ENCODE results near the gene ENDOG. TPM values are rescaled to one million over a fixed set of nuclear protein-coding genes. Genes with fewer than 3 reads are reported as not detected.
"Not testable (repeated sequence)": the region's sequence is repeated elsewhere in the genome, so short reads cannot be mapped to it uniquely, and the experiment has no call there.

ENDOG gene
- total RNA-seq, 3 donors from 2014 or later (not counting 1 experiment from before 2014, with no cell fraction given): 6.7 to 12.5 (median 8.3) TPM

- H3K36me3 Mint-ChIP-seq: no peaks in the 10 kb centered on the region
- 80% methylated on average over 1 of the region's 1 CpG for WGBS (ENCODE audit: insufficient coverage)
- H3K36me3 ChIP-seq (ENCODE audit: control insufficient read depth, insufficient read depth, low read length): no peaks in the 10 kb centered on the region
- no peak overlapping the region for H3K4me3 ChIP-seq (ENCODE audit: low read length)
- TF ChIP-seq CTCF (IDR thresholded peaks at IDR 0.05): no peak
- H3K9me3 Mint-ChIP-seq: no peaks in the 10 kb centered on the region
- no peaks in the 10 kb centered on the region for H3K4me1 ChIP-seq (ENCODE audit: control insufficient read depth, insufficient read depth, low read length)
- no peaks in the 10 kb centered on the region for H3K27me3 Mint-ChIP-seq (ENCODE audit: low read depth in 2 of 2)
- H3K27ac ChIP-seq (ENCODE audit: low read length): no peak overlapping the region
- intact Hi-C loops (cut with micrococcal nuclease): no loop called here
- H3K27ac Mint-ChIP-seq: no peak overlapping the region
- H3K9me3 ChIP-seq (ENCODE audit: control insufficient read depth, insufficient read depth, low read length): no peaks in the 10 kb centered on the region
- no peaks in the 10 kb centered on the region for H3K27me3 ChIP-seq (ENCODE audit: control insufficient read depth, insufficient read depth, low read length)
- no peaks in the 10 kb centered on the region for H3K4me1 Mint-ChIP-seq
- ATAC-seq: no peak
- DNase-seq: no peak
- no peak overlapping the region for H3K4me3 Mint-ChIP-seq
Measured at GRCh38 chr9:128840524-128840923, 22.2 kb downstream of the ENDOG start.

- Mint-ChIP-seq H3K4me1 (no peaks in the 10 kb centered on the region), H3K9me3 (no peaks in the 10 kb centered on the region), H3K4me3 (no peak overlapping the region), H3K27ac (no peak overlapping the region), H3K36me3 (no peaks in the 10 kb centered on the region), H3K27me3 (ENCODE audit: low read depth in 2 of 2) (no peaks in the 10 kb centered on the region)
- DNase-seq (no peak), ATAC-seq (no peak)
- no peak for TF ChIP-seq CTCF (IDR thresholded peaks at IDR 0.05)
- no peaks in the 10 kb centered on the region for H3K36me3 ChIP-seq (ENCODE audit: control insufficient read depth, insufficient read depth, low read length)
- no peaks in the 10 kb centered on the region for H3K9me3 ChIP-seq (ENCODE audit: control insufficient read depth, insufficient read depth, low read length)
- WGBS (ENCODE audit: insufficient coverage): 96% methylated on average over 11 of the region's 12 CpGs
- no peaks in the 10 kb centered on the region for H3K4me1 ChIP-seq (ENCODE audit: control insufficient read depth, insufficient read depth, low read length)
- no peak overlapping the region for H3K27ac ChIP-seq (ENCODE audit: low read length)
- intact Hi-C loops (cut with micrococcal nuclease): no loop called here
- no peaks in the 10 kb centered on the region for H3K27me3 ChIP-seq (ENCODE audit: control insufficient read depth, insufficient read depth, low read length)
- no peak overlapping the region for H3K4me3 ChIP-seq (ENCODE audit: low read length)
Measured at GRCh38 chr9:128841694-128842492, 23.6 kb downstream of the ENDOG start.

- H3K4me1 ChIP-seq (ENCODE audit: control insufficient read depth, insufficient read depth, low read length); H3K27ac ChIP-seq (ENCODE audit: low read length); H3K9me3 ChIP-seq (ENCODE audit: control insufficient read depth, insufficient read depth, low read length); H3K27me3 ChIP-seq (ENCODE audit: control insufficient read depth, insufficient read depth, low read length); H3K36me3 Mint-ChIP-seq; H3K4me3 Mint-ChIP-seq; H3K4me1 Mint-ChIP-seq; intact Hi-C loops (cut with micrococcal nuclease); H3K36me3 ChIP-seq (ENCODE audit: control insufficient read depth, insufficient read depth, low read length); H3K27me3 Mint-ChIP-seq (ENCODE audit: low read depth in 2 of 2); H3K9me3 Mint-ChIP-seq; H3K27ac Mint-ChIP-seq; H3K4me3 ChIP-seq (ENCODE audit: low read length); ATAC-seq; DNase-seq: not testable (repeated sequence)
- 98% methylated on average over 7 of the region's 7 CpGs for WGBS (ENCODE audit: insufficient coverage)
Measured at GRCh38 chr9:128843171-128843570, 24.9 kb downstream of the ENDOG start.

GRCh38 chr9:128845186-128845931 lies 27.1 kb downstream of the ENDOG start:
- ATAC-seq: peak in 1 of 3 donors; percentile 30
- Mint-ChIP-seq H3K27me3 (ENCODE audit: low read depth in 2 of 2) (no peaks in the 10 kb centered on the region), H3K27ac (no peak overlapping the region), H3K9me3 (no peaks in the 10 kb centered on the region), H3K4me3 (no peak overlapping the region), H3K36me3 (no peaks in the 10 kb centered on the region), H3K4me1 (no peaks in the 10 kb centered on the region)
- no peaks in the 10 kb centered on the region for H3K36me3 ChIP-seq (ENCODE audit: control insufficient read depth, insufficient read depth, low read length)
- no peaks in the 10 kb centered on the region for H3K27me3 ChIP-seq (ENCODE audit: control insufficient read depth, insufficient read depth, low read length)
- intact Hi-C loops (cut with micrococcal nuclease): no loop called here
- no peak overlapping the region for H3K27ac ChIP-seq (ENCODE audit: low read length)
- no peak for TF ChIP-seq CTCF (IDR thresholded peaks at IDR 0.05)
- 95% methylated on average over 13 of the region's 13 CpGs for WGBS (ENCODE audit: insufficient coverage)
- no peaks in the 10 kb centered on the region for H3K9me3 ChIP-seq (ENCODE audit: control insufficient read depth, insufficient read depth, low read length)
- no peak overlapping the region for H3K4me3 ChIP-seq (ENCODE audit: low read length)
- no peaks in the 10 kb centered on the region for H3K4me1 ChIP-seq (ENCODE audit: control insufficient read depth, insufficient read depth, low read length)
- no peak for DNase-seq
